Hepatocyte (in vitro differentiated cells): ENCODE results near the gene RABGAP1L. TPM values are rescaled to one million over a fixed set of nuclear protein-coding genes. Genes with fewer than 3 reads are reported as not detected.

Experiments
- DNase-seq: peaks from one replicate; pipeline ENCODE4 v3.0.0-alpha.2; 2016; ENCODE audit warnings: low spot score
- H2AFZ ChIP-seq: fragments of 200-600 bp; sonication (generic); 2 replicates; pipeline ENCODE4 v1.6.0; 2016; ENCODE audit warnings: antibody characterized with exemption, mild to moderate bottlenecking
- H3K27ac ChIP-seq: fragments of 200-600 bp; sonication (generic); 2 replicates; pipeline ENCODE4 v1.5.1; 2016; ENCODE audit warnings: mild to moderate bottlenecking
- H3K27me3 ChIP-seq: fragments of 200-600 bp; sonication (generic); 2 replicates; pipeline ENCODE4 v1.6.1; 2016
- H3K36me3 ChIP-seq: fragments of 200-600 bp; sonication (generic); replicated peaks from 2 replicates; pipeline ENCODE4 v1.5.1; 2016; ENCODE audit warnings: low read depth; ENCODE audit not compliant: insufficient read depth
- H3K4me1 ChIP-seq: fragments of 200-600 bp; sonication (generic); 2 replicates; pipeline ENCODE4 v1.5.1; 2016; ENCODE audit warnings: mild to moderate bottlenecking, moderate library complexity; ENCODE audit not compliant: insufficient read depth
- H3K4me2 ChIP-seq: fragments of 200-600 bp; sonication (generic); 2 replicates; pipeline ENCODE4 v1.6.0; 2016
- H3K4me3 ChIP-seq: fragments of 200-600 bp; sonication (generic); 2 replicates; pipeline ENCODE4 v1.5.1; 2016; ENCODE audit warnings: mild to moderate bottlenecking
- H3K79me2 ChIP-seq: fragments of 200-600 bp; sonication (generic); 2 replicates; pipeline ENCODE4 v1.6.0; 2017; ENCODE audit warnings: mild to moderate bottlenecking
- H3K9me2 ChIP-seq: fragments of 200-600 bp; sonication (generic); replicated peaks from 2 replicates; pipeline ENCODE4 v1.6.0; 2017; ENCODE audit warnings: mild to moderate bottlenecking; ENCODE audit not compliant: insufficient read depth
- H3K9me3 ChIP-seq: fragments of 200-600 bp; sonication (generic); 2 replicates; pipeline ENCODE4 v1.5.1; 2016; ENCODE audit warnings: low read depth, mild to moderate bottlenecking
- H4K20me1 ChIP-seq: fragments of 200-600 bp; sonication (generic); 2 replicates; pipeline ENCODE4 v1.6.0; 2016; ENCODE audit warnings: mild to moderate bottlenecking; ENCODE audit not compliant: insufficient read depth, poor library complexity, severe bottlenecking
- CTCF ChIP-seq: fragments of 200-600 bp; sonication (generic); IDR thresholded peaks from 2 replicates; pipeline ENCODE4 v1.5.1; 2016; ENCODE audit warnings: antibody characterized with exemption, mild to moderate bottlenecking; ENCODE audit not compliant: poor library complexity
- EZH2 ChIP-seq: fragments of 200-600 bp; sonication (generic); IDR thresholded peaks from 2 replicates; pipeline ENCODE4 v1.6.1; 2016; ENCODE audit warnings: antibody characterized with exemption, mild to moderate bottlenecking, borderline replicate concordance
- EZH2phosphoT487 ChIP-seq: fragments of 200-600 bp; sonication (generic); IDR thresholded peaks from one replicate; pipeline ENCODE4 v1.6.1; 2018; ENCODE audit warnings: antibody characterized with exemption, mild to moderate bottlenecking, low read depth, moderate library complexity; ENCODE audit not compliant: unreplicated experiment, severe bottlenecking
- WGBS: methylation state at CpG from one replicate; pipeline ENCODE4 v1.1.6; 2016; ENCODE audit warnings: low lambda C conversion rate; ENCODE audit errors: missing lambda C conversion rate; 5-methylcytosine and 5-hydroxymethylcytosine counted together
- polyA plus RNA-seq: library from polyadenylated mRNA; unstranded; fragments of >200 nt; fragmentation: Nextera tagmentation; extraction: Ambion mirVana; gene quantifications from 2 replicates; pipeline ENCODE4 v1.2.1, GENCODE V29; 2016
- total RNA-seq: library from RNA; depleted of rRNA; stranded (reverse); fragments of >200 nt; gene quantifications from 2 replicates; pipeline ENCODE4 v1.2.3, GENCODE V29; 2014

Gene RABGAP1L
- total and polyA plus RNA-seq, 2 experiments from 2014 or later, result 15.0 to 41.8 TPM

GRCh38 chr1:174656409-174657059 lies 497.2 kb downstream of the RABGAP1L start:
- peaks cover 4% of the 10 kb centered on the region for H3K4me1 ChIP-seq
- 74% methylated on average over 1 of the region's 1 CpG for WGBS
- H3K9me3 ChIP-seq, result no peaks in the 10 kb centered on the region
- no peaks in the 10 kb centered on the region for H3K27me3 ChIP-seq
- H3K79me2 ChIP-seq, result no peaks in the 10 kb centered on the region
- TF ChIP-seq EZH2phosphoT487 (no peak), CTCF (no peak), EZH2 (no peak)
- no peak overlapping the region for H3K27ac ChIP-seq
- DNase-seq, result no peak
- H3K4me3 ChIP-seq, result no peak overlapping the region
- H2AFZ ChIP-seq, result no peak overlapping the region
- H3K9me2 ChIP-seq, result no peaks in the 10 kb centered on the region
- no peaks in the 10 kb centered on the region for H3K36me3 ChIP-seq
- H4K20me1 ChIP-seq, result no peaks in the 10 kb centered on the region
- H3K4me2 ChIP-seq, result no peak overlapping the region

GRCh38 chr1:174657411-174657810 lies 498.1 kb downstream of the RABGAP1L start:
- H3K27ac ChIP-seq, result no peak overlapping the region
- no peak overlapping the region for H3K4me3 ChIP-seq
- no peaks in the 10 kb centered on the region for H3K9me2 ChIP-seq
- no peaks in the 10 kb centered on the region for H3K79me2 ChIP-seq
- H3K27me3 ChIP-seq, result no peaks in the 10 kb centered on the region
- H3K9me3 ChIP-seq, result no peaks in the 10 kb centered on the region
- no peak for DNase-seq
- H3K4me1 ChIP-seq, result peaks cover 4% of the 10 kb centered on the region
- TF ChIP-seq EZH2, result no peak
- no peak for TF ChIP-seq EZH2phosphoT487
- TF ChIP-seq CTCF, result no peak
- no peak overlapping the region for H3K4me2 ChIP-seq
- no peak overlapping the region for H2AFZ ChIP-seq
- no peaks in the 10 kb centered on the region for H3K36me3 ChIP-seq
- no peaks in the 10 kb centered on the region for H4K20me1 ChIP-seq

GRCh38 chr1:174657893-174658292 lies 498.6 kb downstream of the RABGAP1L start:
- no peak for TF ChIP-seq EZH2phosphoT487
- TF ChIP-seq CTCF, result no peak
- TF ChIP-seq EZH2, result no peak
- DNase-seq, result no peak
- no peak overlapping the region for H3K4me2 ChIP-seq
- no peaks in the 10 kb centered on the region for H3K9me2 ChIP-seq
- no peaks in the 10 kb centered on the region for H3K9me3 ChIP-seq
- no peaks in the 10 kb centered on the region for H4K20me1 ChIP-seq
- 68% methylated on average over 1 of the region's 1 CpG for WGBS
- H3K36me3 ChIP-seq, result no peaks in the 10 kb centered on the region
- no peak overlapping the region for H3K27ac ChIP-seq
- H3K79me2 ChIP-seq, result no peaks in the 10 kb centered on the region
- H3K27me3 ChIP-seq, result no peaks in the 10 kb centered on the region
- no peak overlapping the region for H2AFZ ChIP-seq
- H3K4me3 ChIP-seq, result no peak overlapping the region
- H3K4me1 ChIP-seq, result no peaks in the 10 kb centered on the region
